ENCODE data around the gene KLRF1.

DNA sequence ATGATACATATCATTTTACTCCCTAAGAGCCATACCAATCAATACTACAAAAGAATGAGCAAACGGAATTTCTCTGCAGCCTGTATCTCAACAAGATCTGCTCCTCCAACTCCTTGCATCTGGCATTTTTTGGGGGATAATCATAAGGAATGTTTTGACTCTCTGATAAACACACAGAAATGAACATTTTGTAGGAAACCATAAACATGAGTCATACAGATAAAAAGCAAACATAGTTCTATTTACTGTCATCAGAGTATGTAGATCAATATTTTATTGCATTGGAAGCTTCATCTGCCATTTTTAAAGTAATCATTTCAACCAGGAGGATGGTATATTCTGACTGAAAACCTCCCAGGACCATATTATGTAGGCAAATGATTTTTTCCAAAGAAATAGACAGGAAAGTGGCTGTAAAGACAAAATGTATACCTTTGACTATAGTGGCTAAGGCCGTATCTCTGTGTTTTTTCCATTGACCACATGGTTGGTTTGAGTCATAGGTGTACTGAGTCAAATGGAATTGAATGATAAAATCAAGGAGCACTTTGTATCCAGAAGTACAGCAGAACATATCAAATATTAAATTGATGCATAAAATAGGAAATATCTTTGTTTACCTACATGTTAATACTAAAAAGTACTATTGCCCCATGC is 34.2 kb upstream of the KLRF1 start:
- no peak for TF ChIP-seq EZH2 (IDR thresholded peaks at IDR 0.05; ENCODE audit: insufficient read depth, low read length)
- TF ChIP-seq, protein P1, sequence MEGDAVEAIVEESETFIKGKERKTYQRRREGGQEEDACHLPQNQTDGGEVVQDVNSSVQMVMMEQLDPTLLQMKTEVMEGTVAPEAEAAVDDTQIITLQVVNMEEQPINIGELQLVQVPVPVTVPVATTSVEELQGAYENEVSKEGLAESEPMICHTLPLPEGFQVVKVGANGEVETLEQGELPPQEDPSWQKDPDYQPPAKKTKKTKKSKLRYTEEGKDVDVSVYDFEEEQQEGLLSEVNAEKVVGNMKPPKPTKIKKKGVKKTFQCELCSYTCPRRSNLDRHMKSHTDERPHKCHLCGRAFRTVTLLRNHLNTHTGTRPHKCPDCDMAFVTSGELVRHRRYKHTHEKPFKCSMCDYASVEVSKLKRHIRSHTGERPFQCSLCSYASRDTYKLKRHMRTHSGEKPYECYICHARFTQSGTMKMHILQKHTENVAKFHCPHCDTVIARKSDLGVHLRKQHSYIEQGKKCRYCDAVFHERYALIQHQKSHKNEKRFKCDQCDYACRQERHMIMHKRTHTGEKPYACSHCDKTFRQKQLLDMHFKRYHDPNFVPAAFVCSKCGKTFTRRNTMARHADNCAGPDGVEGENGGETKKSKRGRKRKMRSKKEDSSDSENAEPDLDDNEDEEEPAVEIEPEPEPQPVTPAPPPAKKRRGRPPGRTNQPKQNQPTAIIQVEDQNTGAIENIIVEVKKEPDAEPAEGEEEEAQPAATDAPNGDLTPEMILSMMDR (IDR thresholded peaks at IDR 0.05; ENCODE audit: insufficient read depth, low read depth, low read length), result no peak
